Endothelial cell of umbilical vein (primary cell): Measurements from ENCODE around the gene MEX3C. TPM values are rescaled to one million over a fixed set of nuclear protein-coding genes. Genes with fewer than 3 reads are reported as not detected.

Experiments
- BruUV-seq: library from RNA; stranded (reverse); fragments of 400-500 nt; replicated peaks from 2 replicates; lab custom pipeline; 2021; lab: Mats Ljungman, UMichigan
- CTCF ChIA-PET: fragments of 300-600, 350-600 bp; sonication (Branson Sonifier 250); formaldehyde crosslinking; loops from one replicate; lab custom pipeline; 2021; ENCODE audit warnings: antibody characterized with exemption, inconsistent platforms; lab: Charles Lee
- POLR2A ChIA-PET: fragments of 300-600, 350-600 bp; sonication (Branson Sonifier 250); formaldehyde crosslinking; loops from one replicate; lab custom pipeline; 2021; ENCODE audit warnings: antibody characterized with exemption, inconsistent platforms; lab: Charles Lee
- DNase-seq: peaks from one replicate; pipeline ENCODE4 v3.0.0-alpha.2; 2011; ENCODE audit warnings: low read depth, low spot score
- FAIRE-seq: peaks from 2 replicates; lab custom pipeline; 2011; peaks lifted over from hg19 to GRCh38; lab: Jason Lieb, UNC
- H2AFZ ChIP-seq: 2 replicates; pipeline ENCODE4 v1.6.0; 2012; ENCODE audit warnings: low read depth, low read length, control low read depth, inconsistent platforms
- H3K27ac ChIP-seq: 2 replicates; pipeline ENCODE4 v1.5.1; 2011; ENCODE audit warnings: low read depth, mild to moderate bottlenecking, control low read depth, low read length, moderate library complexity; ENCODE audit not compliant: insufficient read depth
- H3K27me3 ChIP-seq, 2 experiments: 2 replicates each; pipeline versions ENCODE4 v1.6.0 to v1.6.1; 2011; ENCODE audit warnings: low read length in 2 of 2, mixed read lengths in 1 of 2; ENCODE audit not compliant: control insufficient read depth in 2 of 2, insufficient read depth in 2 of 2
- H3K36me3 ChIP-seq, 2 experiments: 2 replicates in 1 of 2; 3 replicates in 1 of 2; pipeline ENCODE4 v1.5.1; 2011; ENCODE audit warnings: low read length in 2 of 2, mild to moderate bottlenecking in 1 of 2, moderate library complexity in 1 of 2; ENCODE audit not compliant: control insufficient read depth in 2 of 2, insufficient read depth in 2 of 2; ENCODE audit errors: extremely low read depth in 1 of 2
- H3K4me1 ChIP-seq: 3 replicates; pipeline ENCODE4 v1.5.1; 2011; ENCODE audit warnings: mild to moderate bottlenecking, low read length; ENCODE audit not compliant: control insufficient read depth, insufficient read depth; ENCODE audit errors: extremely low read depth
- H3K4me2 ChIP-seq: 2 replicates; pipeline ENCODE4 v1.6.1; 2011; ENCODE audit warnings: low read length, control low read depth, mixed read lengths; ENCODE audit not compliant: insufficient read depth
- H3K4me3 ChIP-seq, 3 experiments: fragments of 200-600 bp in 1 of 3; sonication (generic), shearing (Covaris generic) in 1 of 3; replicated peaks in 1 of 3; 2 replicates each; pipeline ENCODE4 v1.5.1; 2011 to 2016; ENCODE audit warnings: control low read depth in 3 of 3, low read length in 3 of 3, mild to moderate bottlenecking in 2 of 3, inconsistent platforms in 1 of 3, low read depth in 1 of 3, moderate library complexity in 1 of 3; ENCODE audit not compliant: insufficient read depth in 1 of 3
- H3K79me2 ChIP-seq: 2 replicates; pipeline ENCODE4 v1.6.0; 2012; ENCODE audit warnings: low read length, inconsistent platforms; ENCODE audit not compliant: control insufficient read depth, insufficient read depth
- H3K9ac ChIP-seq: replicated peaks from 2 replicates; pipeline ENCODE3; 2011; ENCODE audit warnings: low read length, control low read depth; ENCODE audit not compliant: insufficient read depth; ENCODE audit errors: extremely low read depth
- H3K9me1 ChIP-seq: replicated peaks from 3 replicates; pipeline ENCODE4 v1.6.0; 2011; ENCODE audit warnings: mild to moderate bottlenecking, low read length; ENCODE audit not compliant: control insufficient read depth, insufficient read depth; ENCODE audit errors: extremely low read depth
- H3K9me3 ChIP-seq: replicated peaks from 2 replicates; pipeline ENCODE4 v1.5.1; 2012; ENCODE audit warnings: low read length, inconsistent platforms; ENCODE audit not compliant: control insufficient read depth, insufficient read depth
- H4K20me1 ChIP-seq: replicated peaks from 2 replicates; pipeline ENCODE3; 2011; ENCODE audit warnings: mild to moderate bottlenecking, low read length; ENCODE audit not compliant: control insufficient read depth, insufficient read depth; ENCODE audit errors: extremely low read depth
- CTCF ChIP-seq, 2 donors: IDR thresholded peaks; 1 replicate in 1 of 2; 2 replicates in 1 of 2; pipeline ENCODE4 v1.5.1; 2011; ENCODE audit warnings: low read length in 2 of 2, mild to moderate bottlenecking in 2 of 2, moderate library complexity in 2 of 2, control low read depth in 1 of 2, inconsistent platforms in 1 of 2, low read depth in 1 of 2; ENCODE audit not compliant: insufficient read depth in 1 of 2; ENCODE audit errors: extremely low read depth in 1 of 2
- EZH2 ChIP-seq: IDR thresholded peaks from 2 replicates; pipeline ENCODE4 v1.6.1; 2012; ENCODE audit warnings: borderline replicate concordance, low read depth, mild to moderate bottlenecking, moderate library complexity, low read length, inconsistent platforms; ENCODE audit not compliant: severe bottlenecking
- FOS ChIP-seq: IDR thresholded peaks from 2 replicates; pipeline ENCODE4 v1.6.1; 2011; ENCODE audit warnings: mild to moderate bottlenecking, low read length, moderate library complexity, borderline replicate concordance; ENCODE audit not compliant: insufficient read depth
- GATA2 ChIP-seq: IDR thresholded peaks from 2 replicates; pipeline ENCODE4 v1.7.0; 2011; ENCODE audit warnings: low read depth, mild to moderate bottlenecking, moderate library complexity, mixed read lengths, low read length; ENCODE audit not compliant: insufficient read length, insufficient read depth
- JUN ChIP-seq: IDR thresholded peaks from 2 replicates; pipeline ENCODE4 v1.6.1; 2011; ENCODE audit warnings: borderline replicate concordance, low read depth; ENCODE audit not compliant: insufficient read length, insufficient read depth
- MAX ChIP-seq: IDR thresholded peaks from 2 replicates; pipeline ENCODE4 v1.6.1; 2011; ENCODE audit not compliant: insufficient read depth, insufficient read length
- MYC ChIP-seq: IDR thresholded peaks from one replicate; pipeline ENCODE4 v1.6.1; 2011; ENCODE audit warnings: mild to moderate bottlenecking, low read depth, low read length
- POLR2A ChIP-seq: IDR thresholded peaks from 2 replicates; pipeline ENCODE4 v1.6.1; 2012; ENCODE audit warnings: low read depth, mild to moderate bottlenecking, control low read depth, low read length
- POLR2AphosphoS5 ChIP-seq: IDR thresholded peaks from 2 replicates; pipeline ENCODE4 v1.6.1; 2012; ENCODE audit warnings: low read depth, mild to moderate bottlenecking, control low read depth, low read length, moderate library complexity; ENCODE audit not compliant: insufficient read depth
- dilution Hi-C: fragments of 300-500 bp; cut with MboI; formaldehyde crosslinking; loops from one replicate; pipeline ENCODE4 v1.15.0; 2019; ENCODE audit warnings: low sequenced_read_pairs; ENCODE audit not compliant: extremely low pct_ligation_motif_present
- intact Hi-C: fragments of 100-400 bp; cut with micrococcal nuclease; formaldehyde crosslinking; loops from one replicate; pipeline ENCODE4 v1.10.0; 2022
- polyA plus RNA-seq, 4 experiments: library from polyadenylated mRNA; depleted of rRNA in 3 of 4; stranded (reverse) in 3 of 4; unstranded in 1 of 4; fragments of >200 nt; gene quantifications; 2 replicates each; pipeline versions ENCODE4 v1.2.1 to v1.2.3, GENCODE V29; 2011 to 2012; ENCODE audit warnings: missing spikeins in 1 of 4
- total RNA-seq: library from RNA; stranded (reverse); gene quantifications from 2 replicates; pipeline ENCODE4 v1.2.3, GENCODE V29; 2021

Gene MEX3C
- total and polyA plus RNA-seq, 2 donors (not counting 3 experiments of a cell fraction or from before 2014, with no cell fraction given) = 23.4 to 45.7 TPM

GRCh38 chr18:51162617-51163016 lies 34.9 kb downstream of the MEX3C start:
- Histone ChIP-seq H3K9me1 (no peaks in the 10 kb centered on the region), H3K4me2 (no peak overlapping the region), H3K79me2 (no peaks in the 10 kb centered on the region), H4K20me1 (no peaks in the 10 kb centered on the region), H3K4me3 (no peak overlapping the region), H3K4me1 (no peaks in the 10 kb centered on the region), H3K9me3 (no peaks in the 10 kb centered on the region), H3K27ac (no peak overlapping the region), H3K36me3 (no peaks in the 10 kb centered on the region), H2AFZ (no peak overlapping the region), H3K27me3 (no peaks in the 10 kb centered on the region), H3K9ac (no peak overlapping the region)
- POLR2A ChIA-PET = no interaction called here
- intact Hi-C loops = no loop called here
- DNase-seq (no peak), FAIRE-seq (no peak)
- CTCF ChIA-PET = no interaction called here
- dilution Hi-C loops = no loop called here
- TF ChIP-seq CTCF (IDR thresholded peaks at IDR 0.05; ENCODE audit: extremely low read depth in 1 of 2, insufficient read depth in 1 of 2, low read depth in 1 of 2, low read length in 2 of 2) = no peak
- TF ChIP-seq POLR2AphosphoS5 = no peak
- no peak for TF ChIP-seq JUN
- TF ChIP-seq MAX = no peak
- no peak for TF ChIP-seq GATA2
- TF ChIP-seq EZH2 = no peak
- TF ChIP-seq POLR2A = no peak
- no peak for TF ChIP-seq FOS
- TF ChIP-seq MYC = no peak
- no TSS peak for BruUV-seq
